H1 (cell line): ENCODE measurements around the gene CCDC175. TPM values are rescaled to one million over a fixed set of nuclear protein-coding genes. Genes with fewer than 3 reads are reported as not detected.

ENCODE experiments used
- CTCF ChIA-PET: fragments of 300-600 bp; sonication (Branson Sonifier 250); formaldehyde crosslinking; loops from one replicate; lab custom pipeline; 2021; ENCODE audit not compliant: partially characterized antibody; lab: Charles Lee
- POLR2A ChIA-PET: fragments of 300-600 bp; sonication (Branson Sonifier 250); formaldehyde crosslinking; loops from one replicate; lab custom pipeline; 2021; ENCODE audit warnings: inconsistent platforms; ENCODE audit not compliant: partially characterized antibody; lab: Charles Lee
- DNase-seq, 2 experiments: peaks; one replicate each; pipeline versions ENCODE4 v3.0.0 to v3.0.0-alpha.2; 2010 to 2022; ENCODE audit warnings: low spot score in 2 of 2, low read depth in 1 of 2, mixed read lengths in 1 of 2
- FAIRE-seq: peaks from 2 replicates; lab custom pipeline; 2011; peaks lifted over from hg19 to GRCh38; lab: Jason Lieb, UNC
- H2AFZ ChIP-seq: 2 replicates; pipeline ENCODE4 v1.8.1; 2012; ENCODE audit warnings: low read length, inconsistent platforms
- H2AK5ac ChIP-seq: 2 replicates; pipeline ENCODE4 v1.6.1; 2013; ENCODE audit warnings: low read depth, low read length
- H2BK120ac ChIP-seq: replicated peaks from 2 replicates; pipeline ENCODE3; 2013; ENCODE audit warnings: low read depth, low read length, inconsistent platforms
- H2BK12ac ChIP-seq: 2 replicates; pipeline ENCODE4 v1.6.1; 2013; ENCODE audit warnings: low read depth, low read length
- H2BK15ac ChIP-seq: 2 replicates; pipeline ENCODE4 v1.6.1; 2013; ENCODE audit warnings: low read length
- H2BK20ac ChIP-seq: 2 replicates; pipeline ENCODE4 v1.6.1; 2013; ENCODE audit warnings: low read length
- H2BK5ac ChIP-seq: 2 replicates; pipeline ENCODE4 v1.6.1; 2013; ENCODE audit warnings: low read depth, low read length
- H3K14ac ChIP-seq: 2 replicates; pipeline ENCODE4 v1.6.1; 2013; ENCODE audit warnings: inconsistent platforms; ENCODE audit not compliant: insufficient read length
- H3K18ac ChIP-seq: 2 replicates; pipeline ENCODE4 v1.6.1; 2013; ENCODE audit warnings: low read length; ENCODE audit errors: extremely low read depth
- H3K23ac ChIP-seq: 2 replicates; pipeline ENCODE4 v1.6.1; 2013; ENCODE audit warnings: inconsistent platforms; ENCODE audit not compliant: insufficient read length
- H3K23me2 ChIP-seq: 2 replicates; pipeline ENCODE4 v1.6.1; 2013; ENCODE audit warnings: low read depth, low read length
- H3K27ac ChIP-seq: 2 replicates; pipeline ENCODE4 v1.6.1; 2011; ENCODE audit warnings: low read depth, low read length, inconsistent platforms
- H3K27me3 ChIP-seq, 4 experiments: replicated peaks in 1 of 4; 1 replicate in 1 of 4; 2 replicates in 3 of 4; pipeline versions ENCODE4 v1.6.1 to v1.8.1; 2011 to 2013; ENCODE audit warnings: low read length in 3 of 4, mild to moderate bottlenecking in 3 of 4, inconsistent platforms in 2 of 4, mixed read lengths in 2 of 4, moderate library complexity in 1 of 4; ENCODE audit not compliant: control insufficient read depth in 3 of 4, insufficient read depth in 3 of 4; ENCODE audit errors: extremely low read depth in 1 of 4
- H3K36me3 ChIP-seq, 4 experiments: 2 replicates each; pipeline versions ENCODE4 v1.6.1 to v1.8.1; 2011 to 2013; ENCODE audit warnings: mild to moderate bottlenecking in 4 of 4, low read length in 3 of 4, moderate library complexity in 2 of 4, control low read depth in 1 of 4, inconsistent platforms in 1 of 4; ENCODE audit not compliant: insufficient read depth in 4 of 4, control insufficient read depth in 2 of 4
- H3K4ac ChIP-seq: replicated peaks from 2 replicates; pipeline ENCODE3; 2013; ENCODE audit warnings: low read length, low read depth, mixed read lengths, inconsistent platforms; ENCODE audit not compliant: insufficient read length
- H3K4me1 ChIP-seq, 4 experiments: replicated peaks in 1 of 4; 1 replicate in 1 of 4; 2 replicates in 3 of 4; pipeline versions ENCODE4 v1.6.1 to v1.8.1; 2011 to 2013; ENCODE audit warnings: low read length in 3 of 4, inconsistent platforms in 2 of 4, mixed read lengths in 1 of 4; ENCODE audit not compliant: insufficient read depth in 4 of 4, control insufficient read depth in 3 of 4
- H3K4me2 ChIP-seq, 2 experiments: 2 replicates each; pipeline versions ENCODE4 v1.6.1 to v1.8.1; 2011 to 2013; ENCODE audit warnings: low read depth in 2 of 2, low read length in 2 of 2, control low read depth in 1 of 2, inconsistent platforms in 1 of 2, mild to moderate bottlenecking in 1 of 2; ENCODE audit not compliant: insufficient read depth in 1 of 2
- H3K4me3 ChIP-seq, 4 experiments: fragments of 200-600, 300-600 bp in 1 of 4; sonication (generic), shearing (Covaris generic), sonication (Bioruptor Twin) in 1 of 4; 2 replicates each; pipeline versions ENCODE4 v1.5.1 to v1.8.1; 2011 to 2016; ENCODE audit warnings: low read length in 4 of 4, low read depth in 3 of 4, control low read depth in 2 of 4, inconsistent platforms in 2 of 4, mild to moderate bottlenecking in 2 of 4, mixed read lengths in 1 of 4, moderate library complexity in 1 of 4; ENCODE audit not compliant: insufficient read depth in 2 of 4; ENCODE audit errors: extremely low read depth in 1 of 4
- H3K56ac ChIP-seq: replicated peaks from 2 replicates; pipeline ENCODE3; 2013; ENCODE audit warnings: low read depth, mild to moderate bottlenecking, mixed read lengths, low read length, inconsistent platforms; ENCODE audit not compliant: insufficient read length
- H3K79me1 ChIP-seq: 2 replicates; pipeline ENCODE4 v1.6.1; 2013; ENCODE audit warnings: low read depth, low read length, control low read depth
- H3K79me2 ChIP-seq, 2 experiments: 2 replicates each; pipeline versions ENCODE4 v1.6.1 to v1.8.1; 2012 to 2013; ENCODE audit warnings: low read length in 2 of 2, mild to moderate bottlenecking in 2 of 2, inconsistent platforms in 1 of 2; ENCODE audit not compliant: insufficient read depth in 2 of 2, control insufficient read depth in 1 of 2
- H3K9ac ChIP-seq, 4 experiments: replicated peaks in 1 of 4; 1 replicate in 1 of 4; 2 replicates in 3 of 4; pipeline versions ENCODE4 v1.6.1 to v1.8.1; 2011 to 2013; ENCODE audit warnings: low read depth in 3 of 4, low read length in 3 of 4, control low read depth in 2 of 4, mild to moderate bottlenecking in 2 of 4, moderate library complexity in 2 of 4, inconsistent platforms in 1 of 4; ENCODE audit errors: extremely low read depth in 1 of 4
- H3K9me3 ChIP-seq, 2 experiments: 2 replicates each; pipeline versions ENCODE4 v1.6.1 to v1.8.1; 2012 to 2013; ENCODE audit warnings: mild to moderate bottlenecking in 2 of 2, moderate library complexity in 2 of 2, control low read depth in 1 of 2, inconsistent platforms in 1 of 2, low read depth in 1 of 2, low read length in 1 of 2, mixed read lengths in 1 of 2; ENCODE audit not compliant: insufficient read depth in 2 of 2
- H4K20me1 ChIP-seq, 2 experiments: replicated peaks in 1 of 2; 2 replicates each; pipeline versions ENCODE3 to v1.8.1; 2011 to 2013; ENCODE audit warnings: inconsistent platforms in 2 of 2, low read length in 2 of 2, mild to moderate bottlenecking in 1 of 2; ENCODE audit not compliant: insufficient read depth in 2 of 2, control insufficient read depth in 1 of 2
- H4K5ac ChIP-seq: 2 replicates; pipeline ENCODE4 v1.6.1; 2013; ENCODE audit warnings: low read length, low read depth, mixed read lengths, inconsistent platforms; ENCODE audit not compliant: insufficient read length
- H4K8ac ChIP-seq: 2 replicates; pipeline ENCODE4 v1.8.0; 2013; ENCODE audit warnings: mild to moderate bottlenecking, moderate library complexity, low read length, inconsistent platforms; ENCODE audit not compliant: insufficient read depth; ENCODE audit errors: extremely low read depth
- H4K91ac ChIP-seq: replicated peaks from 2 replicates; pipeline ENCODE3; 2013; ENCODE audit warnings: low read length, mixed read lengths, inconsistent platforms; ENCODE audit not compliant: insufficient read length
- CREB1 ChIP-seq: IDR thresholded peaks from 2 replicates; pipeline ENCODE4 v1.6.1; 2012; ENCODE audit warnings: inconsistent platforms
- JUN ChIP-seq: IDR thresholded peaks from 2 replicates; pipeline ENCODE4 v1.6.1; 2011; ENCODE audit warnings: low read depth, mild to moderate bottlenecking, improper control_type of control experiment, low read length
- RNF2 ChIP-seq: fragments of 200-900, 300-1000 bp; sonication (generic); IDR thresholded peaks from 2 replicates; pipeline ENCODE4 v1.7.1; 2016; ENCODE audit warnings: borderline replicate concordance, low read depth, mild to moderate bottlenecking, antibody characterized with exemption, low read length; ENCODE audit not compliant: poor library complexity, severe bottlenecking; ENCODE audit errors: missing control alignments
- WGBS, 2 experiments: shearing (Covaris generic) in 1 of 2; methylation state at CpG; one replicate each; pipeline versions ENCODE4 v1.1.6 to v1.1.7; 2013 to 2015; ENCODE audit warnings: low lambda C conversion rate in 2 of 2, mixed read lengths in 2 of 2, inconsistent platforms in 1 of 2, low coverage in 1 of 2, missing lambda C conversion rate in 1 of 2; ENCODE audit not compliant: insufficient replicate concordance in 2 of 2, insufficient coverage in 1 of 2, insufficient read length in 1 of 2; ENCODE audit errors: extremely low coverage in 1 of 2, missing lambda C conversion rate in 1 of 2; 5-methylcytosine and 5-hydroxymethylcytosine counted together
- polyA plus RNA-seq, 7 experiments: library from polyadenylated mRNA; depleted of rRNA in 3 of 7; stranded (reverse) in 5 of 7; unstranded in 2 of 7; fragments of >200 nt in 5 of 7; fragments of 200-250 nt in 2 of 7; gene quantifications; 1 replicate in 5 of 7; 2 replicates in 1 of 7; 4 replicates in 1 of 7; pipeline versions ENCODE4 v1.2.1 to v1.2.3, GENCODE V29; 2011 to 2013; ENCODE audit warnings: missing spikeins in 2 of 7, mixed read lengths in 2 of 7
- total RNA-seq: library from RNA; stranded (reverse); fragmentation: NEBNext Ultra II Directional; extraction: Animal tissue kit (Norgen Biotek cat#: 25700); gene quantifications from 2 replicates; pipeline ENCODE4 v1.2.1, GENCODE V29; 2021

Gene CCDC175
- total and polyA plus RNA-seq, 2 of the 8 experiments (the other 6 are each of a cell fraction or from before 2014, with no cell fraction given), result 0.19 TPM; not detected in 1

DNA sequence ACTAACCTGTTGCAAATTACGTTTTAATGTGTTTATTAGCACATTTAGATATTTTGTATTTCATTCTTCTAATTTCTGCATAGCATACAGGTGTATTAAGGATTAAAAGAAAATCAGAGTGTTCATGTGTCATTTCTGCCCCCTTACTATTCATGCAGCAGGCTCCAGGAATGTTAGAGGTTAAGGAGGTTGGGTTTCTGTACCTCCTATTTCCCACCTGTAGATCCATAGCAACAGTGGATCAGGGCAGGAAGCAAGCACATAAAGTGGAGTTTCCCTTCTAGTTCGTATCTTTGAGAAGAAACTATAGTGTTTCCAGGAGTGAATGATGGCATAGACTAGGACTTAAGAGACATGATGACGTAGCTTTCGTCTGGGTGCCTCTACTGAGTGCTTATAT is 73.4 kb downstream of the CCDC175 start:
- Histone ChIP-seq H4K8ac (no peak overlapping the region), H3K9me3 (no peaks in the 10 kb centered on the region), H3K36me3 (peaks cover 4 to 34% (median 8%) of the 10 kb centered on the region in 4 experiments; a peak in 5 of 8 replicates), H3K9ac (no peak overlapping the region), H2BK5ac (no peak overlapping the region), H4K5ac (no peak overlapping the region), H3K27ac (no peak overlapping the region), H4K91ac (no peak overlapping the region), H3K4me1 (no peaks in the 10 kb centered on the region), H2BK120ac (no peak overlapping the region), H3K18ac (no peak overlapping the region)
- TF ChIP-seq RNF2 (no peak), JUN (no peak), CREB1 (no peak)
- TF ChIP-seq, all 59 proteins: peak for 0
- Histone ChIP-seq H3K79me2 (no peaks in the 10 kb centered on the region), H3K4ac (no peak overlapping the region), H3K23me2 (no peaks in the 10 kb centered on the region), H2BK20ac (no peak overlapping the region), H2AK5ac (no peak overlapping the region), H3K79me1 (no peaks in the 10 kb centered on the region), H3K27me3 (no peaks in the 10 kb centered on the region), H3K4me2 (no peak overlapping the region), H4K20me1 (no peaks in the 10 kb centered on the region), H3K4me3 (no peak overlapping the region), H2BK15ac (no peak overlapping the region), H3K23ac (no peak overlapping the region), H2BK12ac (no peak overlapping the region), H3K56ac (no peak overlapping the region), H3K14ac (no peak overlapping the region), H2AFZ (no peak overlapping the region)
- 81% methylated on average over 4 of the region's 4 CpGs; no CpG with 5 or more reads in 1 of the 2 experiments for WGBS, 2 experiments
- DNase-seq (no peak), FAIRE-seq (no peak)
- ChIA-PET POLR2A (no interaction called here), CTCF (interaction anchor here (0.9 to 14.6 kb wide), 4 partner anchors 9 to 395 kb away, joined by 3 to 462 read pairs (median 6); partner anchors contain the start of gene CCDC175)
